Aorta (tissue), 5 donors: ENCODE data around the gene PPP4R1. TPM values are rescaled to one million over a fixed set of nuclear protein-coding genes. Genes with fewer than 3 reads are reported as not detected.

Experiments
- ATAC-seq: fragments of 200-7000 bp; cut with Tn5 transposase; one replicate; pipeline ENCODE4 v1.9.1; 2022; ENCODE audit warnings: moderate library complexity; ENCODE audit not compliant: low FRiP score
- DNase-seq, 2 donors: peaks; one replicate each; pipeline ENCODE4 v3.0.0-alpha.2; 2020
- H3K27ac ChIP-seq, 2 donors: one replicate each; pipeline ENCODE4 v1.5.1; 2013; ENCODE audit warnings: low read length in 2 of 2, mild to moderate bottlenecking in 2 of 2, moderate library complexity in 2 of 2, control low read depth in 1 of 2, inconsistent platforms in 1 of 2, low read depth in 1 of 2
- H3K27me3 ChIP-seq, 2 donors: one replicate each; pipeline ENCODE4 v1.6.1; 2013; ENCODE audit warnings: control low read depth in 1 of 2, low read length in 1 of 2, mild to moderate bottlenecking in 1 of 2, moderate library complexity in 1 of 2; ENCODE audit not compliant: insufficient read depth in 2 of 2, control insufficient read depth in 1 of 2
- H3K36me3 ChIP-seq, 2 donors: one replicate each; pipeline ENCODE4 v1.6.1; 2013; ENCODE audit warnings: control low read depth in 1 of 2, low read length in 1 of 2, mild to moderate bottlenecking in 1 of 2; ENCODE audit not compliant: insufficient read depth in 2 of 2, control insufficient read depth in 1 of 2
- H3K4me1 ChIP-seq, 2 donors: one replicate each; pipeline ENCODE4 v1.6.1; 2013; ENCODE audit warnings: low read length in 2 of 2, control low read depth in 1 of 2, mild to moderate bottlenecking in 1 of 2, moderate library complexity in 1 of 2; ENCODE audit not compliant: insufficient read depth in 2 of 2, control insufficient read depth in 1 of 2
- H3K4me3 ChIP-seq, 2 donors: one replicate each; pipeline ENCODE4 v1.5.1; 2013; ENCODE audit warnings: low read length in 2 of 2, control low read depth in 1 of 2, mild to moderate bottlenecking in 1 of 2
- H3K9me3 ChIP-seq: one replicate; pipeline ENCODE4 v1.6.1; 2013; ENCODE audit warnings: mild to moderate bottlenecking, low read length; ENCODE audit not compliant: control insufficient read depth
- WGBS, 2 donors: extraction: QIAGEN DNeasy Blood & Tissue Kit; methylation state at CpG; one replicate each; pipeline ENCODE4 v1.1.7; 2013; 5-methylcytosine and 5-hydroxymethylcytosine counted together
- intact Hi-C, 2 donors: fragments of 100-400 bp; cut with DNase I; formaldehyde crosslinking; loops; one replicate each; pipeline versions ENCODE4 v1.14.2 to v1.15.0; 2022
- polyA plus RNA-seq, 2 donors: library from polyadenylated mRNA; stranded (reverse); fragments of 200-250 nt; gene quantifications; one replicate each; pipeline ENCODE4 v1.2.3, GENCODE V29; 2013
- total RNA-seq, 2 donors: library from RNA; stranded (reverse); fragmentation: NEBNext Ultra II Directional; extraction: Animal tissue kit (Norgen Biotek cat#: 25700); gene quantifications; one replicate each; pipeline ENCODE4 v1.2.1, GENCODE V29; 2021
- donor health status: healthy with polysubstance abuse.
- donor health status: Bipolar disorder and iron deficiency.
- donor health status: DM: no; HTN: no; CAD: no.
- donor health status: DM: no; HTN: no; CAD: no.
- donor health status: DM: yes; HTN: yes; CAD: no.

PPP4R1 gene
- total and polyA plus RNA-seq, 4 donors: 36.6 to 121 (median 78.8) TPM

DNA sequence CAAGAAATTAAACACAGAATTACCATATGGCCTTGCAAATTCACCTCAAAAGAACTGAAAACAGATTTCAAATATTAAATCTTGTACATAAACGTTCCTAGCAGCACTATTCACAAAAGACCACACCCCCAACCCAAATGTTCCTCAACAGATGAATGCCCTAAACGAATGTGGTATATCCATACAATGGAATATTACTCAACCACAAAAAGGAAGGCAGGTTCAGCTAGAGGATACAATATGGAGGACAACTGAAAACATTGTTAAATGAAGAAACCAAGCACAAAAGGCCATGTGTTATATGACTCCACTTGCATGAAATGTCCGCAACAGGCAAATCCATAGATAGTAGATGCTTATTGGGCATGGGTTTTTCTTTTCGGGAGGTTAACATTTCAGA, 61.7 kb downstream of the PPP4R1 start:
- Histone ChIP-seq H3K9me3 (no peaks in the 10 kb centered on the region), H3K36me3 (peaks cover 0 to 12% of the 10 kb centered on the region in 2 donors), H3K27me3 (no peaks in the 10 kb centered on the region), H3K27ac (no peak overlapping the region), H3K4me1 (no peaks in the 10 kb centered on the region), H3K4me3 (no peak overlapping the region)
- ATAC-seq (no peak), DNase-seq (no peak)
- WGBS, 2 donors: 93 to 97% methylated on average over 4 of the region's 4 CpGs
- intact Hi-C loops: no loop called here

DNA sequence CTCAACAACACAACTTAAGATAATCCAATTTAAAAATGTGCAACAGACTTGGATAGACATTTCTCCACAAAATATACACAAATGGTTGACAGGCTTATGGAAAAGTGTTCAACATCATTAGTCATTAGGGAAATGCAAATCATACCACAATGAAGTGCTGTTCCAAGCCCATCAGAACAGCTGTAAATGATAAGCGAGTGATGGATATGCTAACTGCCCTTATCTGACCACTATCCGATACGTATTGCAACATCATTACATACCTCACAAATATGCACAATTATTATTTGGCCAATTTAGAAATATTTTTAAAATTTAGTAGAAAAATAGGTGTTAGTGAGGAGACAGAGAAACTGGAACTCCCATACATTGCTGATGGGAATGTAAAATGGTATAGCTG, 62.2 kb downstream of the PPP4R1 start:
- WGBS, 2 donors: 90 to 95% methylated on average over 3 of the region's 3 CpGs
- intact Hi-C loops: no loop called here
- Histone ChIP-seq H3K27me3 (no peaks in the 10 kb centered on the region), H3K36me3 (peaks cover 0 to 13% of the 10 kb centered on the region in 2 donors), H3K27ac (no peak overlapping the region), H3K9me3 (no peaks in the 10 kb centered on the region), H3K4me1 (no peaks in the 10 kb centered on the region), H3K4me3 (no peak overlapping the region)
- DNase-seq (no peak), ATAC-seq (no peak)

DNA sequence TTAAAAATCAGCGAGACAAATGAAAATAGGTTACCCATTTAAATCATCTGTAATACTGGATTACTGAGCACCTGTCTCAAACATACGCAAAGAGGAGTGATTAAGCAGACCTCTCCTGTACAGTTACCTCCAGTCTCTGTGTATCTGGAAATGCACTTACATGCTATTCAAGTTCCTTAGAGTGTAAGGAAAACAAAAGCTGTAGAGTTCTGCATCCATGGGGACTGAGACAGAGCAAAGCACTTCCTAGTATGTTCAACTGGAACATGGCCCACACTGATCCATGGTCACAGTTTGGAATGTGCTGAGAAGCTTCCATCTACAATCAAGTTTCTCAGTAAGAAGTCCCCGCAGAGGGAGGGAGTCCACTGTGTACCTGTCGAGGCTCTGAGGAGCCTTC, 63.9 kb downstream of the PPP4R1 start:
- Histone ChIP-seq H3K9me3 (no peaks in the 10 kb centered on the region), H3K36me3 (peaks cover 0 to 18% of the 10 kb centered on the region in 2 donors), H3K4me3 (no peak overlapping the region), H3K27ac (no peak overlapping the region), H3K27me3 (no peaks in the 10 kb centered on the region), H3K4me1 (no peaks in the 10 kb centered on the region)
- no peak for ATAC-seq
- no peak for DNase-seq
- intact Hi-C loops: no loop called here
- WGBS, 2 donors: 90 to 91% methylated on average over 4 of the region's 4 CpGs

DNA sequence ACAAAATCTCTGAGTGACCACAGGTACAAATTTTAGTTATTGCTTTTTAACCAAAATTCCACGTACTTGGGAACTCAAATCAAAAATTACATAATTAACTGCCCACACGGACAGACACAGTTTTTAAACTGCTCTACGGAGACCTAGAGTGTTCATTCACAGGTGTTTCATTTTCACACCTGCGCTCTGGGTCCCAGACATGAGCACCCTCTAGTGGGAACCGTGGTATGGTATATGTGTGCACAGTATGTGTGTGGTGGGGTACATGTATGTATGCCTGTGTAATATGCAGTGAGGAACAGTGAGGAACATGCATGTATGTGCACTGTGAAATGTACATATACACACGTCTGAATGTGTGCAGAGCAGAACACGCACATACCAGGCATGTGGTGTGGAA, 65.0 kb downstream of the PPP4R1 start:
- no peak overlapping the region for H3K4me3 ChIP-seq
- peaks cover 0 to 18% of the 10 kb centered on the region in 2 donors for H3K36me3 ChIP-seq
- H3K9me3 ChIP-seq: no peaks in the 10 kb centered on the region
- no peaks in the 10 kb centered on the region for H3K27me3 ChIP-seq
- no peaks in the 10 kb centered on the region for H3K4me1 ChIP-seq
- intact Hi-C loops: no loop called here
- DNase-seq (no peak), ATAC-seq (no peak)
- H3K27ac ChIP-seq: no peak overlapping the region
- 81 to 85% methylated on average over 7 of the region's 7 CpGs for WGBS, 2 donors

DNA sequence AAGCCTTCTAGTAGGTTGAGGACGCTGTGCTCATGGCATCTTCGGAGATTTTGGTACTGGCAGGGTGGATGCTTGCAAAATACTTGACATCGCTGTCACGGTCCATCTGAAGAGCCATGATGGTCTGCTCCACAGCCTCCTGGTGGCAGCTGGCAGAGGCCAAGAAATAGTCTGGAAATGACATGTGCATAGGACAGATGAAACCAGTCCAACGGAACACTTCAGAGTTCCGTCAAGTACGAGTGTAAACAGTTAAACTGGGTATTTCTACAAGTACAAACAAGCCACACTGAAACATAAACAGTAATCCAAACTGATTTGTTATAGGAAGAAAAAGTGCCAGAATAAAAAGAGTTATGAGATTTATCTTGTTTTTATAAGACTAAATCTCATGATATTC, 66.6 kb downstream of the PPP4R1 start:
- intact Hi-C loops: no loop called here
- ATAC-seq (no peak), DNase-seq (no peak)
- 87 to 89% methylated on average over 7 of the region's 7 CpGs for WGBS, 2 donors
- Histone ChIP-seq H3K4me1 (no peaks in the 10 kb centered on the region), H3K36me3 (peaks cover 0 to 16% of the 10 kb centered on the region in 2 donors), H3K27ac (no peak overlapping the region), H3K9me3 (no peaks in the 10 kb centered on the region), H3K4me3 (no peak overlapping the region), H3K27me3 (no peaks in the 10 kb centered on the region)

DNA sequence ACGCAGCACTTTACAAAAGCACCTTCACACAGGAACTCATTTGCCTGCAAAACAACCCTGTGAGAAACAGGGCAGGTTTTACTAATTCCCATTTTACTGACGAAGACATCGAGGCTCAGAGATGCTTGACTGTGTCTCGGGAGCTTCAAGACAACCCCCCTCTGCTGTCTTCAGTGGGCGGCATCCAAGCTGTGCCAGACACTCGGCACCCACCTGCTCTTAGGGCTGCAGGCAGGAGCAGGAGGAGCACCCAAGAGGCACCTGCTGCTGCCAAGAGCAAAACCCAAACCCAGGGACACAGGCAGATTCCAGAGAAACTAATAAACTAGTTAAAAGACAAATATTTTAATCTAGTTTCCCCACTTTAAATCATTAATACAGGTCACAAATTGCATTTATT, 67.9 kb downstream of the PPP4R1 start:
- intact Hi-C loops: no loop called here
- no peak for DNase-seq
- WGBS, 2 donors: 76 to 83% methylated on average over 6 of the region's 6 CpGs
- no peaks in the 10 kb centered on the region for H3K4me1 ChIP-seq
- peaks cover 0 to 16% of the 10 kb centered on the region in 2 donors for H3K36me3 ChIP-seq
- H3K9me3 ChIP-seq: no peaks in the 10 kb centered on the region
- no peak overlapping the region for H3K27ac ChIP-seq
- H3K27me3 ChIP-seq: no peaks in the 10 kb centered on the region
- no peak overlapping the region for H3K4me3 ChIP-seq
- ATAC-seq: no peak

DNA sequence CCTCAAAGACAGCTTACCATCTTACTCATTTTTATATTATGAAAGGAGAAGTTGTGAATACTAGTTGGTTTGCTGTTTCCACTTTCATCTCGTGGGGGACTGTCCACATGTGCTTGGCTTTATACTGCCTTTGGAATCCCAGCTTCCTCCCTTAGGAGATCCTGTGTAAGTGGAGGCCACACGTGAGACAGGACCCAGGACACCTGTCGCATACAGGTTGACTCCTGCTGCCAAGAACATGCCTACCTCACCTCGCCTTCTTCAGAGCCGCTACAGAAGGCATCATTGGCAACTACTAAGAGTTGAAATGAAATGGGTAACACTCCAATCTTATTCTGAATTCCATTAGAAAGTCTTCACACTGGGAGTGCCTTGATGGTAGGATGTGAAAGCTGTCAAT, 69.3 kb downstream of the PPP4R1 start:
- intact Hi-C loops: no loop called here
- no peaks in the 10 kb centered on the region for H3K27me3 ChIP-seq
- no peaks in the 10 kb centered on the region for H3K4me1 ChIP-seq
- no peak for DNase-seq
- 75 to 81% methylated on average over 5 of the region's 5 CpGs for WGBS, 2 donors
- no peak for ATAC-seq
- H3K27ac ChIP-seq: no peak overlapping the region
- H3K4me3 ChIP-seq: no peak overlapping the region
- no peaks in the 10 kb centered on the region for H3K9me3 ChIP-seq
- peaks cover 0 to 14% of the 10 kb centered on the region in 2 donors for H3K36me3 ChIP-seq

DNA sequence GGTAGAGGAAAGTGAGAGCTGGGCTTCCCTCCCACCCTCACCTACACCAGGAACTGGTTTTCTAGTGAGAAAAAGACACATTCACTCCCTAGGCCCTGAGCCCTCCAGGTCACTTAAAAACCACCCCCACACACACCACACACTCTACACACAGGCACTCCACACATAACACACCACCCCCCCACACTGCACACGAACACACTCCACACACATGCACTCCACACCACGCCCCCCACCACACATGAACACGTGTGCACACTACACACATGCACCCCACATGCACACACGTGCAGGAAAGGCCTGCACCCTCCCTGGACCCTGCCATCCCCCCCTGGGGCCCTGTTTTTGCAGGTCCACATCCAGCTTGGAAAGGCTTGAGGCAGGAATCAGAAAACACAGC, 71.4 kb downstream of the PPP4R1 start:
- intact Hi-C loops: no loop called here
- no peak overlapping the region for H3K27ac ChIP-seq
- DNase-seq (no peak), ATAC-seq (no peak)
- H3K36me3 ChIP-seq: peaks cover 0 to 8% of the 10 kb centered on the region in 2 donors
- H3K9me3 ChIP-seq: no peaks in the 10 kb centered on the region
- H3K27me3 ChIP-seq: no peaks in the 10 kb centered on the region
- WGBS, 2 donors: 86 to 89% methylated on average over 4 of the region's 4 CpGs
- no peaks in the 10 kb centered on the region for H3K4me1 ChIP-seq
- no peak overlapping the region for H3K4me3 ChIP-seq

DNA sequence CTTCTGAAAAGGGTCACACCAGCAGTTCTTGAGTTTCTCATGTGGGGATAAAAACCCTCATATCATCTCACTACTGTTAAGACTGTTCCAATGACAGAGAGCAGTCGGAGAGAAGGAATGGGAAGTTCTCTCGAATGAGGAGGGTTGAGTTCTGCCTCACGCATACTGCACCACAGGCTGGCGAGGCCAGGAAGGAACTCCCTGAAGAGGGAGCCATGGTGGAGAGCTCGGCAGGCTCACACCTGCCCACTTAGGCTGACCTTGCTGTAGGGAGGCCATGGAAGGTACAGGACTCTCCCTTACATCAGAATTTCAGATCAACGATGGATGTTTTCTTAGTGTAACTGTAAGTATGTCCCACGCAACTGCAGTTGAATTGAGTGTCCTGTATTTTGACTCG, 74.4 kb downstream of the PPP4R1 start:
- no peaks in the 10 kb centered on the region for H3K4me1 ChIP-seq
- DNase-seq: no peak
- H3K9me3 ChIP-seq: no peaks in the 10 kb centered on the region
- no peaks in the 10 kb centered on the region for H3K36me3 ChIP-seq
- ATAC-seq: no peak
- H3K4me3 ChIP-seq: no peak overlapping the region
- H3K27me3 ChIP-seq: no peaks in the 10 kb centered on the region
- 88 to 91% methylated on average over 8 of the region's 8 CpGs for WGBS, 2 donors
- intact Hi-C loops: no loop called here
- no peak overlapping the region for H3K27ac ChIP-seq
